H9 (cell line): Measurements from ENCODE around the gene THEM4. TPM values are rescaled to one million over a fixed set of nuclear protein-coding genes. Genes with fewer than 3 reads are reported as not detected.

Experiments used
- DNase-seq: peaks from one replicate; pipeline ENCODE4 v3.0.0-alpha.2; 2017
- H2AFZ ChIP-seq: one replicate; pipeline ENCODE4 v1.6.1; 2013; ENCODE audit warnings: mild to moderate bottlenecking, low read length, control low read depth, moderate library complexity
- H2AK5ac ChIP-seq: 2 replicates; pipeline ENCODE4 v1.6.1; 2013; ENCODE audit warnings: low read length, control low read depth, mixed read lengths; ENCODE audit not compliant: insufficient read length
- H2BK120ac ChIP-seq: one replicate; pipeline ENCODE4 v1.6.1; 2013; ENCODE audit warnings: low read depth, mild to moderate bottlenecking, low read length, control low read depth, inconsistent platforms; ENCODE audit not compliant: poor library complexity, severe bottlenecking
- H2BK12ac ChIP-seq: 2 replicates; pipeline ENCODE4 v1.6.1; 2013; ENCODE audit warnings: low read length, control low read depth, mixed read lengths, low read depth; ENCODE audit not compliant: insufficient read length
- H2BK15ac ChIP-seq: 2 replicates; pipeline ENCODE4 v1.6.1; 2013; ENCODE audit warnings: low read depth, low read length, control low read depth
- H2BK20ac ChIP-seq: one replicate; pipeline ENCODE4 v1.6.1; 2013; ENCODE audit warnings: low read depth, mild to moderate bottlenecking, low read length, control low read depth, inconsistent platforms; ENCODE audit not compliant: poor library complexity, severe bottlenecking
- H2BK5ac ChIP-seq: 2 replicates; pipeline ENCODE4 v1.6.1; 2013; ENCODE audit warnings: low read length, control low read depth, mixed read lengths; ENCODE audit not compliant: insufficient read length
- H3K14ac ChIP-seq: 2 replicates; pipeline ENCODE4 v1.6.1; 2013; ENCODE audit warnings: low read length, control low read depth; ENCODE audit not compliant: insufficient read depth
- H3K18ac ChIP-seq: 2 replicates; pipeline ENCODE4 v1.6.1; 2013; ENCODE audit warnings: low read depth, mild to moderate bottlenecking, mixed read lengths, low read length, control low read depth; ENCODE audit not compliant: insufficient read length
- H3K23ac ChIP-seq: 2 replicates; pipeline ENCODE4 v1.6.1; 2013; ENCODE audit warnings: low read length, control low read depth, mixed read lengths, low read depth; ENCODE audit not compliant: insufficient read length
- H3K23me2 ChIP-seq: 2 replicates; pipeline ENCODE4 v1.6.1; 2013; ENCODE audit warnings: low read depth, mild to moderate bottlenecking, mixed read lengths, low read length, control low read depth; ENCODE audit not compliant: insufficient read length, poor library complexity, severe bottlenecking
- H3K27ac ChIP-seq: 2 replicates; pipeline ENCODE4 v1.5.1; 2013; ENCODE audit warnings: low read length, control low read depth, mixed read lengths, low read depth; ENCODE audit not compliant: insufficient read length
- H3K27me3 ChIP-seq: 2 replicates; pipeline ENCODE4 v1.6.1; 2013; ENCODE audit warnings: low read length, control low read depth, inconsistent platforms; ENCODE audit not compliant: insufficient read depth
- H3K4ac ChIP-seq: 2 replicates; pipeline ENCODE4 v1.6.1; 2013; ENCODE audit warnings: low read depth, mild to moderate bottlenecking, control low read depth, inconsistent platforms, low read length, moderate library complexity
- H3K4me1 ChIP-seq: 2 replicates; pipeline ENCODE4 v1.6.1; 2013; ENCODE audit warnings: low read length, control low read depth, inconsistent platforms; ENCODE audit not compliant: insufficient read depth
- H3K4me2 ChIP-seq: 2 replicates; pipeline ENCODE4 v1.6.1; 2013; ENCODE audit warnings: low read length, control low read depth, mixed read lengths; ENCODE audit not compliant: insufficient read length, insufficient read depth
- H3K56ac ChIP-seq: 2 replicates; pipeline ENCODE4 v1.6.1; 2013; ENCODE audit warnings: low read depth, mild to moderate bottlenecking, mixed read lengths, low read length, control low read depth; ENCODE audit not compliant: insufficient read length
- H3K79me1 ChIP-seq: 2 replicates; pipeline ENCODE4 v1.6.1; 2013; ENCODE audit warnings: low read depth, mild to moderate bottlenecking, moderate library complexity, low read length, control low read depth, inconsistent platforms; ENCODE audit not compliant: insufficient read depth, poor library complexity, severe bottlenecking
- H3K79me2 ChIP-seq: 2 replicates; pipeline ENCODE4 v1.6.1; 2013; ENCODE audit warnings: low read length, control low read depth, inconsistent platforms; ENCODE audit not compliant: insufficient read depth
- H3K9ac ChIP-seq: 2 replicates; pipeline ENCODE4 v1.6.1; 2013; ENCODE audit warnings: low read length, control low read depth, mixed read lengths; ENCODE audit not compliant: insufficient read length; ENCODE audit errors: extremely low read depth
- H3K9me3 ChIP-seq: one replicate; pipeline ENCODE4 v1.6.1; 2013; ENCODE audit warnings: low read depth, low read length, inconsistent platforms; ENCODE audit not compliant: control insufficient read depth
- H3T11ph ChIP-seq: one replicate; pipeline ENCODE4 v1.6.1; 2013; ENCODE audit warnings: mild to moderate bottlenecking, low read length, control low read depth, inconsistent platforms
- H4K20me1 ChIP-seq: one replicate; pipeline ENCODE4 v1.6.1; 2013; ENCODE audit not compliant: control insufficient read depth, insufficient read length, insufficient read depth
- H4K5ac ChIP-seq: 2 replicates; pipeline ENCODE4 v1.6.1; 2013; ENCODE audit warnings: low read depth, mild to moderate bottlenecking, mixed read lengths, low read length, control low read depth; ENCODE audit not compliant: insufficient read length
- H4K8ac ChIP-seq: replicated peaks from 2 replicates; pipeline ENCODE4 v1.6.1; 2013; ENCODE audit warnings: low read length, control low read depth, mixed read lengths, low read depth; ENCODE audit not compliant: insufficient read length
- H4K91ac ChIP-seq: 2 replicates; pipeline ENCODE4 v1.6.1; 2013; ENCODE audit warnings: low read depth, mild to moderate bottlenecking, moderate library complexity, mixed read lengths, low read length, control low read depth; ENCODE audit not compliant: insufficient read length
- H3K27ac Mint-ChIP-seq, 3 experiments: 2 replicates in 2 of 3; 3 replicates in 1 of 3; pipeline ENCODE4 v1.8.0; 2020 to 2021; ENCODE audit warnings: mixed read lengths in 3 of 3, mild to moderate bottlenecking in 1 of 3, moderate library complexity in 1 of 3
- H3K27me3 Mint-ChIP-seq: 2 replicates; pipeline ENCODE4 v1.8.0; 2021; ENCODE audit warnings: low read depth, mild to moderate bottlenecking, moderate library complexity, mixed read lengths
- H3K36me3 Mint-ChIP-seq, 3 experiments: 2 replicates in 2 of 3; 3 replicates in 1 of 3; pipeline ENCODE4 v1.8.0; 2020 to 2021; ENCODE audit warnings: low read depth in 3 of 3, mixed read lengths in 3 of 3; ENCODE audit not compliant: insufficient read depth in 1 of 3
- H3K4me1 Mint-ChIP-seq, 2 experiments: 2 replicates each; pipeline ENCODE4 v1.8.0; 2020; ENCODE audit warnings: mixed read lengths in 2 of 2
- H3K4me3 Mint-ChIP-seq, 2 experiments: 2 replicates in 1 of 2; 3 replicates in 1 of 2; pipeline ENCODE4 v1.8.0; 2020 to 2021; ENCODE audit warnings: mild to moderate bottlenecking in 2 of 2, mixed read lengths in 2 of 2, moderate library complexity in 1 of 2
- H3K9me3 Mint-ChIP-seq, 2 experiments: 2 replicates in 1 of 2; 3 replicates in 1 of 2; pipeline ENCODE4 v1.8.0; 2020; ENCODE audit warnings: mild to moderate bottlenecking in 2 of 2, mixed read lengths in 2 of 2, moderate library complexity in 1 of 2
- WGBS: extraction: QIAGEN DNeasy Blood & Tissue Kit; methylation state at CpG from one replicate; pipeline ENCODE4 v1.1.7; 2013; ENCODE audit warnings: missing lambda C conversion rate, low lambda C conversion rate, mixed read lengths; ENCODE audit not compliant: insufficient read length; ENCODE audit errors: extremely low coverage; 5-methylcytosine and 5-hydroxymethylcytosine counted together
- total RNA-seq: library from RNA; stranded (reverse); gene quantifications from 2 replicates; pipeline ENCODE4 v1.2.1, GENCODE V29; 2021
- TF ChIP-seq, protein P1 (sequence below): fragments of 200-600 bp; sonication (generic); conservative IDR thresholded peaks from 3 replicates; pipeline ENCODE4 v1.8.0; 2021; ENCODE audit warnings: antibody characterized with exemption, mild to moderate bottlenecking

Gene THEM4
- total RNA-seq, 1 experiment from 2014 or later: 10.5 TPM

DNA sequence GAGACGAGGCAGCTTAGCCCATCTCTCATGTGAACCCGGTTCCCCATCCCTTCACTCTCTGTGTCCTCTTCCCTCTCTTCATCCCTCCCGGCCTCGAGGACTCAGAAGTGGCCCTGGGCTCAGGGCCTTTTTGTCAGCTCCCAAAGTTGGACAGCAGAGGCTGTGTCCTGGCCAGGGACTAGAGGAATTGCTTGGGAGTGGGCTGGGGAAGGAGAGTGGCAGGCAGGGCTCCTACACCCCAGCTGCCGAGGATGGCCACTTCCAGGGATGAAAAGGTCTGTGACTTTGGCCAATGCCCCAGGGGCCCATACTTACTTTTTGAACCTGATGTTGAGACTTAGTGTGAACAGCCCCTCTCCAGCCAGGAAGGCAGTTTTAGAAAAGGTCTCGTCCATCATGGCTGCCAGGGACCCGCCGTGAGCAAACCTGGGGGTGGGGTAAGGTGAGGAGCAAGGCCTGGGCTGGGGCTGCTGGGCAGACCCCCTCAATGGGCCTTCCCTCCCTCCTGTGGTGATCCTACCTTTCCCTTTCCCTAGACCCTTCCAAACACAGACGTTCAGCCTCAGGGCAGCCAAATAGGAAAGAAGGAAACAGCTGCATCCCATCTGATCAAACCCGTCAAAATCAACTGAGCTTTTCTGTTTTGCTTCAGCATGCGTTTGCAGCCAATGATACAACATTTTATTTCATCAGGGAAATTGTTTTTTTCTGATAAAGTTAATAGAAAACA lies 61.3 kb downstream of the THEM4 start:
- no peak overlapping the region for H2BK20ac ChIP-seq
- no peak overlapping the region for H3K18ac ChIP-seq
- Mint-ChIP-seq H3K27me3 (peaks cover 43% of the 10 kb centered on the region), H3K9me3 (no peaks in the 10 kb centered on the region), H3K27ac (no peak overlapping the region), H3K4me3 (no peak overlapping the region), H3K4me1 (peaks cover 24% of the 10 kb centered on the region in 2 experiments), H3K36me3 (peaks cover 0 to 11% (median 0%) of the 10 kb centered on the region in 3 experiments; a peak in 1 of 7 replicates)
- H2AK5ac ChIP-seq: no peak overlapping the region
- no peak overlapping the region for H2BK5ac ChIP-seq
- no peak overlapping the region for H3K27ac ChIP-seq
- TF ChIP-seq, protein P1, sequence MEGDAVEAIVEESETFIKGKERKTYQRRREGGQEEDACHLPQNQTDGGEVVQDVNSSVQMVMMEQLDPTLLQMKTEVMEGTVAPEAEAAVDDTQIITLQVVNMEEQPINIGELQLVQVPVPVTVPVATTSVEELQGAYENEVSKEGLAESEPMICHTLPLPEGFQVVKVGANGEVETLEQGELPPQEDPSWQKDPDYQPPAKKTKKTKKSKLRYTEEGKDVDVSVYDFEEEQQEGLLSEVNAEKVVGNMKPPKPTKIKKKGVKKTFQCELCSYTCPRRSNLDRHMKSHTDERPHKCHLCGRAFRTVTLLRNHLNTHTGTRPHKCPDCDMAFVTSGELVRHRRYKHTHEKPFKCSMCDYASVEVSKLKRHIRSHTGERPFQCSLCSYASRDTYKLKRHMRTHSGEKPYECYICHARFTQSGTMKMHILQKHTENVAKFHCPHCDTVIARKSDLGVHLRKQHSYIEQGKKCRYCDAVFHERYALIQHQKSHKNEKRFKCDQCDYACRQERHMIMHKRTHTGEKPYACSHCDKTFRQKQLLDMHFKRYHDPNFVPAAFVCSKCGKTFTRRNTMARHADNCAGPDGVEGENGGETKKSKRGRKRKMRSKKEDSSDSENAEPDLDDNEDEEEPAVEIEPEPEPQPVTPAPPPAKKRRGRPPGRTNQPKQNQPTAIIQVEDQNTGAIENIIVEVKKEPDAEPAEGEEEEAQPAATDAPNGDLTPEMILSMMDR: no peak
- H3K79me2 ChIP-seq: no peaks in the 10 kb centered on the region
- H3K9ac ChIP-seq: no peak overlapping the region
- H4K20me1 ChIP-seq: no peaks in the 10 kb centered on the region
- no peak overlapping the region for H2BK12ac ChIP-seq
- H4K91ac ChIP-seq: no peak overlapping the region
- no peak overlapping the region for H2BK15ac ChIP-seq
- no peak overlapping the region for H4K8ac ChIP-seq
- H3K79me1 ChIP-seq: no peaks in the 10 kb centered on the region
- no peak overlapping the region for H3K4ac ChIP-seq
- no CpG with 5 or more reads among the region's 11 CpGs for WGBS
- H3K9me3 ChIP-seq: no peaks in the 10 kb centered on the region
- H3K56ac ChIP-seq: no peak overlapping the region
- H4K5ac ChIP-seq: no peak overlapping the region
- H3T11ph ChIP-seq: no peak overlapping the region
- H3K4me2 ChIP-seq: no peak overlapping the region
- H2BK120ac ChIP-seq: no peak overlapping the region
- no peak overlapping the region for H2AFZ ChIP-seq
- H3K23me2 ChIP-seq: no peaks in the 10 kb centered on the region
- H3K23ac ChIP-seq: no peak overlapping the region
- H3K4me1 ChIP-seq: peaks cover 3% of the 10 kb centered on the region; the same call in 1 of the 2 replicates
- DNase-seq: no peak
- H3K27me3 ChIP-seq: no peaks in the 10 kb centered on the region
- no peak overlapping the region for H3K14ac ChIP-seq
